ENCODE results near the gene MRPL36. TPM values are rescaled to one million over a fixed set of nuclear protein-coding genes. Genes with fewer than 3 reads are reported as not detected.

MRPL36 gene
- total and polyA plus RNA-seq, 2 donors (not counting 3 experiments of a cell fraction or from before 2014, with no cell fraction given), result 70.3 to 72.7 TPM

DNA sequence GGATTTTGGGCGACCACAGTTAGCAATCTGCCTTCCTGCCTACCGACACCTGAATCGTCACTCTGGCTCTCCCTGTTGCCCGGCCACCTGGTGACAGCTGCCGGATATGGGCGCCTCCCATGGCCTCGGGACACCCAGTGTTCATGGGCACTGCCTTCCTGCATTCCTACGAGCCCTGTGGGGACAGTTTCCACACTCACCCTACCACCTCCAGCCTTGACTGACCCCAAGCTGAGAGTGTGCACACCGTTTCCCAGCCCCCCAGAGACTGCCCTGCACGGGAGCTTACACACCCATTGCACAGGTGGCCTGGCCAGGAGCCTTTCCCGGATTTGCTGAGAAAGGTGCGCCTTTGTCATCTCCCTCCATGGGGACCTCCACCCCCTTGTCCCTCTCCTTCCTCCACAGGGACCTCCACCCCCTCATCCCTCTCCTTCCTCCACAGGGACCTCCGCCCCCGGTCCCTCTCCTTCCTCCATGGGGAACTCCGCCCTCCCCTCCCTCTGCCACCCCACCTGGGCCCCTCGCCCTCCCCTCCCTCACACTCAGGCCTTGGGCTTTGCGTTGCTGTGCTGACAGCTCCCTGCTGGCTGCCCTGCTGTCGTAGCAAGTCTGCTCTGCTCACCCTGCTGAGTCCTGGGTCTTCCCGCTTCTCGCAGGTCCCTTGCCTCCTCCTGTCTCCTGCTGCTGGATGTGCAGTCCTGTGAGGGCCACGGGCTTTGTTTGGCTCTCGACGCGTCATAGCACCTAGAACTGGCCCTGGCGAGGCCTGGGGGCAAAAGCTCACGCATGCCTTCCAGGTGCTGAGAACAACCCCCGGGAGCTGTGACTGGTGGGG is 48.4 kb downstream of the MRPL36 start:
- no peaks in the 10 kb centered on the region for H3K27me3 ChIP-seq (ENCODE audit: control insufficient read depth in 2 of 2, insufficient read depth in 2 of 2, low read length in 2 of 2)
- no peak overlapping the region for H2AFZ ChIP-seq (ENCODE audit: low read depth, low read length)
- ChIA-PET CTCF (no interaction called here), POLR2A (interaction anchor here (0.7 kb wide), 1 partner anchor 1279 kb away, joined by 8 read pairs; no protein-coding TSS in a partner anchor)
- no peaks in the 10 kb centered on the region for H4K20me1 ChIP-seq (replicated peaks; ENCODE audit: control insufficient read depth, extremely low read depth, insufficient read depth, low read length)
- DNase-seq (ENCODE audit: low read depth, low spot score) (no peak), FAIRE-seq (no peak)
- H3K36me3 ChIP-seq (ENCODE audit: control insufficient read depth in 2 of 2, extremely low read depth in 1 of 2, insufficient read depth in 2 of 2, low read length in 2 of 2), result no peaks in the 10 kb centered on the region
- dilution Hi-C loops (cut with MboI; ENCODE audit: extremely low pct_ligation_motif_present, low sequenced_read_pairs) (no loop called here), intact Hi-C loops (cut with micrococcal nuclease) (no loop called here)
- no peak overlapping the region for H3K27ac ChIP-seq (ENCODE audit: insufficient read depth, low read depth, low read length)
- no peaks in the 10 kb centered on the region for H3K79me2 ChIP-seq (ENCODE audit: control insufficient read depth, insufficient read depth, low read length)
- no peak overlapping the region for H3K4me3 ChIP-seq (replicated peaks in 1 of 3; ENCODE audit: insufficient read depth in 1 of 3, low read depth in 1 of 3, low read length in 3 of 3)
- BruUV-seq (replicated peaks), result no TSS peak
- no peak overlapping the region for H3K4me2 ChIP-seq (ENCODE audit: insufficient read depth, low read length)
- TF ChIP-seq EZH2 (IDR thresholded peaks at IDR 0.05; ENCODE audit: borderline replicate concordance, low read depth, low read length, severe bottlenecking) (no peak), POLR2AphosphoS5 (IDR thresholded peaks at IDR 0.05; ENCODE audit: insufficient read depth, low read depth, low read length) (no peak), MYC (IDR thresholded peaks at IDR 0.05; ENCODE audit: low read depth, low read length) (no peak), POLR2A (IDR thresholded peaks at IDR 0.05; ENCODE audit: low read depth, low read length) (no peak)
- H3K9me3 ChIP-seq (replicated peaks; ENCODE audit: control insufficient read depth, insufficient read depth, low read length), result no peaks in the 10 kb centered on the region
- no peaks in the 10 kb centered on the region for H3K4me1 ChIP-seq (ENCODE audit: control insufficient read depth, extremely low read depth, insufficient read depth, low read length)
- H3K9ac ChIP-seq (replicated peaks; ENCODE audit: extremely low read depth, insufficient read depth, low read length), result no peak overlapping the region
- H3K9me1 ChIP-seq (replicated peaks; ENCODE audit: control insufficient read depth, extremely low read depth, insufficient read depth, low read length), result no peaks in the 10 kb centered on the region

DNA sequence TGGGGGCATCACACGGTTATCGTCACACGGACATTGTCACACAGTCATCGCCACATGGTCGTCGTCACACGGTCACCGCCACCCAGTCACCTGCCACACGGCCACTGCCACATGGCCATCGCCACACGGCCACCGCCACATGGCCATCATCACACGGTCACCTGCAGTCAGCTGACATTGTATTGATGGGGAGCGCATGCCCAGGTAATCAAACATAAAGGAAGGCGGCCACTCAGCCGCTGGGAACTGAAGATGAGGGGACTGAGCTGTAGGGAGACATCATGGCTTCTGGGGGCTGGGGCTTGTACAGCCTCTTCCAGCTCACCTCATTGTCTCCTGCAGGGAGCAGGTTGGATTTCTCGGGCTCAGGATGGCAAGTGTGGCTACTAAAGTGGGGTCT is 49.2 kb downstream of the MRPL36 start:
- Histone ChIP-seq H3K36me3 (ENCODE audit: control insufficient read depth in 2 of 2, extremely low read depth in 1 of 2, insufficient read depth in 2 of 2, low read length in 2 of 2) (no peaks in the 10 kb centered on the region), H2AFZ (ENCODE audit: low read depth, low read length) (no peak overlapping the region), H3K9ac (replicated peaks; ENCODE audit: extremely low read depth, insufficient read depth, low read length) (no peak overlapping the region), H3K4me3 (replicated peaks in 1 of 3; ENCODE audit: insufficient read depth in 1 of 3, low read depth in 1 of 3, low read length in 3 of 3) (no peak overlapping the region), H3K4me2 (ENCODE audit: insufficient read depth, low read length) (no peak overlapping the region), H3K9me3 (replicated peaks; ENCODE audit: control insufficient read depth, insufficient read depth, low read length) (no peaks in the 10 kb centered on the region), H3K79me2 (ENCODE audit: control insufficient read depth, insufficient read depth, low read length) (no peaks in the 10 kb centered on the region), H4K20me1 (replicated peaks; ENCODE audit: control insufficient read depth, extremely low read depth, insufficient read depth, low read length) (no peaks in the 10 kb centered on the region), H3K27ac (ENCODE audit: insufficient read depth, low read depth, low read length) (no peak overlapping the region), H3K4me1 (ENCODE audit: control insufficient read depth, extremely low read depth, insufficient read depth, low read length) (no peaks in the 10 kb centered on the region), H3K27me3 (ENCODE audit: control insufficient read depth in 2 of 2, insufficient read depth in 2 of 2, low read length in 2 of 2) (no peaks in the 10 kb centered on the region), H3K9me1 (replicated peaks; ENCODE audit: control insufficient read depth, extremely low read depth, insufficient read depth, low read length) (no peaks in the 10 kb centered on the region)
- dilution Hi-C loops (cut with MboI; ENCODE audit: extremely low pct_ligation_motif_present, low sequenced_read_pairs) (no loop called here), intact Hi-C loops (cut with micrococcal nuclease) (no loop called here)
- no peak for FAIRE-seq
- ChIA-PET CTCF (no interaction called here), POLR2A (no interaction called here)
- no TSS peak for BruUV-seq (replicated peaks)
- TF ChIP-seq, protein P1, sequence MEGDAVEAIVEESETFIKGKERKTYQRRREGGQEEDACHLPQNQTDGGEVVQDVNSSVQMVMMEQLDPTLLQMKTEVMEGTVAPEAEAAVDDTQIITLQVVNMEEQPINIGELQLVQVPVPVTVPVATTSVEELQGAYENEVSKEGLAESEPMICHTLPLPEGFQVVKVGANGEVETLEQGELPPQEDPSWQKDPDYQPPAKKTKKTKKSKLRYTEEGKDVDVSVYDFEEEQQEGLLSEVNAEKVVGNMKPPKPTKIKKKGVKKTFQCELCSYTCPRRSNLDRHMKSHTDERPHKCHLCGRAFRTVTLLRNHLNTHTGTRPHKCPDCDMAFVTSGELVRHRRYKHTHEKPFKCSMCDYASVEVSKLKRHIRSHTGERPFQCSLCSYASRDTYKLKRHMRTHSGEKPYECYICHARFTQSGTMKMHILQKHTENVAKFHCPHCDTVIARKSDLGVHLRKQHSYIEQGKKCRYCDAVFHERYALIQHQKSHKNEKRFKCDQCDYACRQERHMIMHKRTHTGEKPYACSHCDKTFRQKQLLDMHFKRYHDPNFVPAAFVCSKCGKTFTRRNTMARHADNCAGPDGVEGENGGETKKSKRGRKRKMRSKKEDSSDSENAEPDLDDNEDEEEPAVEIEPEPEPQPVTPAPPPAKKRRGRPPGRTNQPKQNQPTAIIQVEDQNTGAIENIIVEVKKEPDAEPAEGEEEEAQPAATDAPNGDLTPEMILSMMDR (IDR thresholded peaks at IDR 0.05; ENCODE audit: extremely low read depth in 1 of 2, insufficient read depth in 1 of 2, low read depth in 1 of 2, low read length in 2 of 2), result no peak
- no peak for TF ChIP-seq EZH2 (IDR thresholded peaks at IDR 0.05; ENCODE audit: borderline replicate concordance, low read depth, low read length, severe bottlenecking)
- no peak for TF ChIP-seq MYC (IDR thresholded peaks at IDR 0.05; ENCODE audit: low read depth, low read length)
- no peak for TF ChIP-seq POLR2AphosphoS5 (IDR thresholded peaks at IDR 0.05; ENCODE audit: insufficient read depth, low read depth, low read length)
- no peak for TF ChIP-seq FOS (IDR thresholded peaks at IDR 0.05; ENCODE audit: borderline replicate concordance, insufficient read depth, low read length)
- TF ChIP-seq JUN (IDR thresholded peaks at IDR 0.05; ENCODE audit: borderline replicate concordance, insufficient read depth, insufficient read length, low read depth), result no peak
- TF ChIP-seq POLR2A (IDR thresholded peaks at IDR 0.05; ENCODE audit: low read depth, low read length), result no peak
- TF ChIP-seq, protein P2, sequence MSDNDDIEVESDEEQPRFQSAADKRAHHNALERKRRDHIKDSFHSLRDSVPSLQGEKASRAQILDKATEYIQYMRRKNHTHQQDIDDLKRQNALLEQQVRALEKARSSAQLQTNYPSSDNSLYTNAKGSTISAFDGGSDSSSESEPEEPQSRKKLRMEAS (IDR thresholded peaks at IDR 0.05; ENCODE audit: insufficient read depth, insufficient read length), result no peak
- no peak for TF ChIP-seq GATA2 (IDR thresholded peaks at IDR 0.05; ENCODE audit: insufficient read depth, insufficient read length, low read depth, low read length)
- no peak for DNase-seq (ENCODE audit: low read depth, low spot score)

Data from endothelial cell of umbilical vein (primary cell).